ENCODE measurements around the gene FMN2.
"Not testable (repeated sequence)": the region's sequence is repeated elsewhere in the genome, so short reads cannot be mapped to it uniquely, and the experiment has no call there.

The FMN2 gene

GRCh38 chr1:240366636-240367035 lies 275.0 kb downstream of the FMN2 start:
- no peak for DNase-seq (ENCODE audit: low spot score)

GRCh38 chr1:240385551-240385950 lies 293.9 kb downstream of the FMN2 start:
- DNase-seq (ENCODE audit: low spot score) = no peak

GRCh38 chr1:240385985-240386978 lies 294.6 kb downstream of the FMN2 start:
- DNase-seq (ENCODE audit: low spot score) = peak; percentile 83

GRCh38 chr1:240387051-240387450 lies 295.4 kb downstream of the FMN2 start:
- no peak for DNase-seq (ENCODE audit: low spot score)

- DNase-seq (ENCODE audit: low spot score) = no peak
These were observed 300.1 kb downstream of the FMN2 start for GRCh38 chr1:240391660-240392260.

- DNase-seq (ENCODE audit: low spot score) = no peak
These were observed 302.7 kb downstream of the FMN2 start for GRCh38 chr1:240394353-240394752.

- no peak for DNase-seq (ENCODE audit: low spot score)
These were observed 303.7 kb downstream of the FMN2 start for GRCh38 chr1:240395336-240395735.

GRCh38 chr1:240399381-240399780 lies 307.7 kb downstream of the FMN2 start:
- peak; percentile 74 for DNase-seq (ENCODE audit: low spot score)

GRCh38 chr1:240401731-240402130 lies 310.0 kb downstream of the FMN2 start:
- DNase-seq (ENCODE audit: low spot score) = no peak

- no peak for DNase-seq (ENCODE audit: low spot score)
These were observed 310.6 kb downstream of the FMN2 start for GRCh38 chr1:240402326-240402725.

- no peak for DNase-seq (ENCODE audit: low spot score)
These were observed 312.6 kb downstream of the FMN2 start for GRCh38 chr1:240404286-240404685.

GRCh38 chr1:240405751-240406150 lies 314.1 kb downstream of the FMN2 start:
- DNase-seq (ENCODE audit: low spot score) = no peak

GRCh38 chr1:240407407-240407806 lies 315.7 kb downstream of the FMN2 start:
- DNase-seq (ENCODE audit: low spot score) = no peak

GRCh38 chr1:240409615-240410014 lies 317.9 kb downstream of the FMN2 start:
- no peak for DNase-seq (ENCODE audit: low spot score)

GRCh38 chr1:240413732-240414131 lies 322.0 kb downstream of the FMN2 start:
- DNase-seq (ENCODE audit: low spot score) = peak; percentile 67

- peak; percentile 73 for DNase-seq (ENCODE audit: low spot score)
These were observed 322.6 kb downstream of the FMN2 start for GRCh38 chr1:240414237-240414636.

GRCh38 chr1:240415011-240415410 lies 323.3 kb downstream of the FMN2 start:
- not testable (repeated sequence) for DNase-seq (ENCODE audit: low spot score)

- DNase-seq (ENCODE audit: low spot score) = no peak
These were observed 323.8 kb downstream of the FMN2 start for GRCh38 chr1:240415532-240415931.

GRCh38 chr1:240417317-240417716 lies 325.6 kb downstream of the FMN2 start:
- peak; percentile 50 for DNase-seq (ENCODE audit: low spot score)

GRCh38 chr1:240420766-240421165 lies 329.1 kb downstream of the FMN2 start:
- no peak for DNase-seq (ENCODE audit: low spot score)

GRCh38 chr1:240423246-240423924 lies 331.7 kb downstream of the FMN2 start:
- DNase-seq (ENCODE audit: low spot score) = no peak

GRCh38 chr1:240424740-240425464 lies 333.2 kb downstream of the FMN2 start:
- DNase-seq (ENCODE audit: low spot score) = no peak

All from AG08395 (cell line).